ENCODE results near the gene SFPQ. TPM values are rescaled to one million over a fixed set of nuclear protein-coding genes. Genes with fewer than 3 reads are reported as not detected.

The SFPQ gene
- total and polyA plus RNA-seq, 2 donors from 2014 or later, result 140 to 248 TPM

GRCh38 chr1:35231287-35231686 is 38.3 kb upstream of the SFPQ start:
- TF ChIP-seq CTCF (IDR thresholded peaks at IDR 0.05; ENCODE audit: borderline replicate concordance, extremely low read depth, insufficient read depth), result no peak
- no peak for FAIRE-seq
- Histone ChIP-seq H3K9me3 (ENCODE audit: control insufficient read depth in 2 of 3, insufficient read depth in 1 of 3, low read length in 3 of 3) (no peaks in the 10 kb centered on the region), H3K9ac (ENCODE audit: low read length in 3 of 3) (no peak overlapping the region), H3K27me3 (ENCODE audit: control insufficient read depth, insufficient read depth, low read length) (no peaks in the 10 kb centered on the region), H3K4me1 (ENCODE audit: control insufficient read depth in 2 of 3, insufficient read depth in 2 of 3, low read depth in 1 of 3, low read length in 3 of 3) (no peaks in the 10 kb centered on the region), H3K4me3 (ENCODE audit: low read length in 3 of 3) (no peak overlapping the region), H3K27ac (ENCODE audit: low read depth in 2 of 2, low read length in 2 of 2) (no peak overlapping the region), H3K36me3 (ENCODE audit: control insufficient read depth in 2 of 3, insufficient read depth in 3 of 3, low read length in 3 of 3) (no peaks in the 10 kb centered on the region)
- intact Hi-C loops (cut with DNase I), result no loop called here
- no peak for DNase-seq

GRCh38 chr1:35229587-35230360 is 36.8 kb upstream of the SFPQ start:
- no peak for DNase-seq
- intact Hi-C loops (cut with DNase I), result no loop called here
- no peak for FAIRE-seq
- Histone ChIP-seq H3K27me3 (ENCODE audit: control insufficient read depth, insufficient read depth, low read length) (no peaks in the 10 kb centered on the region), H3K9ac (ENCODE audit: low read length in 3 of 3) (no peak overlapping the region), H3K27ac (ENCODE audit: low read depth in 2 of 2, low read length in 2 of 2) (no peak overlapping the region), H3K4me3 (ENCODE audit: low read length in 3 of 3) (no peak overlapping the region), H3K36me3 (ENCODE audit: control insufficient read depth in 2 of 3, insufficient read depth in 3 of 3, low read length in 3 of 3) (no peaks in the 10 kb centered on the region), H3K9me3 (ENCODE audit: control insufficient read depth in 2 of 3, insufficient read depth in 1 of 3, low read length in 3 of 3) (no peaks in the 10 kb centered on the region), H3K4me1 (ENCODE audit: control insufficient read depth in 2 of 3, insufficient read depth in 2 of 3, low read depth in 1 of 3, low read length in 3 of 3) (no peaks in the 10 kb centered on the region)
- TF ChIP-seq CTCF (IDR thresholded peaks at IDR 0.05; ENCODE audit: borderline replicate concordance, extremely low read depth, insufficient read depth), result no peak

GRCh38 chr1:35226546-35226945 is 33.6 kb upstream of the SFPQ start:
- H3K27ac ChIP-seq (ENCODE audit: low read depth in 2 of 2, low read length in 2 of 2), result no peak overlapping the region
- no peak for TF ChIP-seq CTCF (IDR thresholded peaks at IDR 0.05; ENCODE audit: borderline replicate concordance, extremely low read depth, insufficient read depth)
- no peak for FAIRE-seq
- no peaks in the 10 kb centered on the region for H3K4me1 ChIP-seq (ENCODE audit: control insufficient read depth in 2 of 3, insufficient read depth in 2 of 3, low read depth in 1 of 3, low read length in 3 of 3)
- no peaks in the 10 kb centered on the region for H3K27me3 ChIP-seq (ENCODE audit: control insufficient read depth, insufficient read depth, low read length)
- no peaks in the 10 kb centered on the region for H3K9me3 ChIP-seq (ENCODE audit: control insufficient read depth in 2 of 3, insufficient read depth in 1 of 3, low read length in 3 of 3)
- no peak overlapping the region for H3K4me3 ChIP-seq (ENCODE audit: low read length in 3 of 3)
- H3K9ac ChIP-seq (ENCODE audit: low read length in 3 of 3), result no peak overlapping the region
- no peak for DNase-seq
- H3K36me3 ChIP-seq (ENCODE audit: control insufficient read depth in 2 of 3, insufficient read depth in 3 of 3, low read length in 3 of 3), result no peaks in the 10 kb centered on the region
- intact Hi-C loops (cut with DNase I), result no loop called here
